ENCODE data around the gene GPR42.

DNA sequence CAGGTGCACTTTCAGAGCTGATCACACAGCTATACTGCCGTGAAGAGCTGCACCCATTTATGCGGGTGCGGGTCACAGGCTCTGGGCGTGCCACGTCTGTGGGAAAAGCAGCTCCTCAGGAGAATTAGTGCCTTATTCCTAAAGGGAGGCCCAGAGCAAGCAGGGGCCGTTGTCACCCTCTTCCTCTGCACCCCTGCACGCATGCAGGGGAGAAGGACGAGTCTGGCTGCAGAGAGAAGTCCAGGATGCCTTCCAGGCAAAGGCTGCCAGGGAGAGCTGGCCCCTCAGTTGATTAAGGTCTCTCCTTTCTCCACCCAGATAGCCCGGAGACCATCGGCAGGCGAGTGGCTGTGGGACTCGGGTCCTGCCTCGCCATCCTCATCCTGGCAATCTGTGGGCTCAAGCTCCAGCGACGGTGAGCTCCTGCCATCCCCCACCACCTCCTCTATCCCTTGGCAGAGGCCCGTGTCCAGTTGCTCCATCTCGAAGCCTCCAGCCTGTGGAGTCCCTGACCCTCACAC is 26.3 kb upstream of the GPR42 start:
- no peak for TF ChIP-seq POLR2A (IDR thresholded peaks at IDR 0.05)
- TF ChIP-seq, protein P1, sequence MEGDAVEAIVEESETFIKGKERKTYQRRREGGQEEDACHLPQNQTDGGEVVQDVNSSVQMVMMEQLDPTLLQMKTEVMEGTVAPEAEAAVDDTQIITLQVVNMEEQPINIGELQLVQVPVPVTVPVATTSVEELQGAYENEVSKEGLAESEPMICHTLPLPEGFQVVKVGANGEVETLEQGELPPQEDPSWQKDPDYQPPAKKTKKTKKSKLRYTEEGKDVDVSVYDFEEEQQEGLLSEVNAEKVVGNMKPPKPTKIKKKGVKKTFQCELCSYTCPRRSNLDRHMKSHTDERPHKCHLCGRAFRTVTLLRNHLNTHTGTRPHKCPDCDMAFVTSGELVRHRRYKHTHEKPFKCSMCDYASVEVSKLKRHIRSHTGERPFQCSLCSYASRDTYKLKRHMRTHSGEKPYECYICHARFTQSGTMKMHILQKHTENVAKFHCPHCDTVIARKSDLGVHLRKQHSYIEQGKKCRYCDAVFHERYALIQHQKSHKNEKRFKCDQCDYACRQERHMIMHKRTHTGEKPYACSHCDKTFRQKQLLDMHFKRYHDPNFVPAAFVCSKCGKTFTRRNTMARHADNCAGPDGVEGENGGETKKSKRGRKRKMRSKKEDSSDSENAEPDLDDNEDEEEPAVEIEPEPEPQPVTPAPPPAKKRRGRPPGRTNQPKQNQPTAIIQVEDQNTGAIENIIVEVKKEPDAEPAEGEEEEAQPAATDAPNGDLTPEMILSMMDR (IDR thresholded peaks at IDR 0.05) = no peak

Data from heart left ventricle (tissue), 13 donors.